GM19238 (cell line): Measurements from ENCODE around the gene MBD6.

Experiments used
- DNase-seq: peaks from one replicate; pipeline ENCODE4 v3.0.0; 2011; ENCODE audit warnings: low spot score; ENCODE audit not compliant: insufficient read length

MBD6 gene

GRCh38 chr12:57528831-57529555 lies 6.4 kb downstream of the MBD6 start:
- no peak for DNase-seq

- no peak for DNase-seq
Observed at GRCh38 chr12:57529831-57530230, 7.2 kb downstream of the MBD6 start.

GRCh38 chr12:57530396-57531142 lies 7.9 kb downstream of the MBD6 start:
- no peak for DNase-seq

GRCh38 chr12:57531836-57532235 lies 9.2 kb downstream of the MBD6 start:
- DNase-seq = no peak

- no peak for DNase-seq
Observed at GRCh38 chr12:57533108-57533507, 10.5 kb downstream of the MBD6 start.

- DNase-seq = no peak
Observed at GRCh38 chr12:57534250-57534649, 11.6 kb downstream of the MBD6 start.

GRCh38 chr12:57534991-57535543 lies 12.4 kb downstream of the MBD6 start:
- no peak for DNase-seq

GRCh38 chr12:57535764-57536596 lies 13.4 kb downstream of the MBD6 start:
- DNase-seq = no peak

GRCh38 chr12:57536597-57536942 lies 13.9 kb downstream of the MBD6 start:
- DNase-seq = no peak

- no peak for DNase-seq
Observed at GRCh38 chr12:57539134-57539768, 16.6 kb downstream of the MBD6 start.

- no peak for DNase-seq
Observed at GRCh38 chr12:57541001-57541400, 18.4 kb downstream of the MBD6 start.

- no peak for DNase-seq
Observed at GRCh38 chr12:57541717-57542116, 19.1 kb downstream of the MBD6 start.

- no peak for DNase-seq
Observed at GRCh38 chr12:57543581-57543980, 21.0 kb downstream of the MBD6 start.

- DNase-seq = no peak
Observed at GRCh38 chr12:57545809-57546437, 23.3 kb downstream of the MBD6 start.

- DNase-seq = peak; percentile 99
Observed at GRCh38 chr12:57546438-57547287, 24.0 kb downstream of the MBD6 start, which contains the start of gene DCTN2. Gene DCTN2, minus strand, starts transcription at chr12:57547192. Its CDS starts 129 bp downstream, at chr12:57547063.

GRCh38 chr12:57547288-57548012 lies 24.8 kb downstream of the MBD6 start:
- DNase-seq = no peak

GRCh38 chr12:57548013-57548315 lies 25.3 kb downstream of the MBD6 start:
- DNase-seq = no peak

- DNase-seq = no peak
Observed at GRCh38 chr12:57548488-57548887, 25.9 kb downstream of the MBD6 start.

- DNase-seq = no peak
Observed at GRCh38 chr12:57549203-57549908, 26.7 kb downstream of the MBD6 start.
